Measurements from ENCODE around the gene NPPB. TPM values are rescaled to one million over a fixed set of nuclear protein-coding genes. Genes with fewer than 3 reads are reported as not detected.

NPPB gene
- total RNA-seq, 1 experiment from 2014 or later, result 0.35 TPM

DNA sequence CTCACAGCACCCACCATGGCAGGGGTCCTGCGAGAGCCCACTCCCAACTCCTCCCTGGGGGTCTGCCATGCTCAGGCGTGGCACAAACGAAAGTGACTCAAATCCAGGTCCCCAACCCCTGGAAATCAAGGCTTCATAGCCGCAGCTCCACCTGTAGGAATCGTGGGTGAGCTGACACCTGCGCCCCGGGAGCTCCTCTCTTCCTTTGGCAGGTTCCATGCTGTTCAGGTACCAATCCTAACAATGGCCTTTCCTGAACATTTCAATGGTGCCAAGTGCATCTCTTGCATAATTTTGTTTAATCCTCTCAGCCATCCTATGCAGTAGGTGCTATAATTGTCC, 28.9 kb upstream of the NPPB start:
- no peak overlapping the region; a peak in 1 of 7 replicates for H3K27ac Mint-ChIP-seq
- Histone ChIP-seq H4K91ac (ENCODE audit: insufficient read length, low read depth, low read length) (no peak overlapping the region), H3K9me3 (ENCODE audit: control insufficient read depth, low read depth, low read length) (no peaks in the 10 kb centered on the region), H2BK20ac (ENCODE audit: low read depth, low read length, poor library complexity, severe bottlenecking) (no peak overlapping the region), H3K18ac (ENCODE audit: insufficient read length, low read depth, low read length) (no peak overlapping the region), H3T11ph (ENCODE audit: low read length) (no peak overlapping the region), H3K79me1 (ENCODE audit: insufficient read depth, low read depth, low read length, poor library complexity, severe bottlenecking) (no peaks in the 10 kb centered on the region), H3K23me2 (ENCODE audit: insufficient read length, low read depth, low read length, poor library complexity, severe bottlenecking) (no peaks in the 10 kb centered on the region), H2BK5ac (ENCODE audit: insufficient read length, low read length) (no peak overlapping the region), H2AK5ac (ENCODE audit: insufficient read length, low read length) (no peak overlapping the region), H3K23ac (ENCODE audit: insufficient read length, low read depth, low read length) (no peak overlapping the region), H3K56ac (ENCODE audit: insufficient read length, low read depth, low read length) (peak overlapping the region; percentile 55), H3K9ac (ENCODE audit: extremely low read depth, insufficient read length, low read length) (no peak overlapping the region), H2BK120ac (ENCODE audit: low read depth, low read length, poor library complexity, severe bottlenecking) (no peak overlapping the region), H4K20me1 (ENCODE audit: control insufficient read depth, insufficient read depth, insufficient read length) (no peaks in the 10 kb centered on the region), H4K8ac (replicated peaks; ENCODE audit: insufficient read length, low read depth, low read length) (no peak overlapping the region), H4K5ac (ENCODE audit: insufficient read length, low read depth, low read length) (no peak overlapping the region), H2BK15ac (ENCODE audit: low read depth, low read length) (no peak overlapping the region), H3K4me2 (ENCODE audit: insufficient read depth, insufficient read length, low read length) (no peak overlapping the region), H3K27ac (ENCODE audit: insufficient read length, low read depth, low read length) (no peak overlapping the region), H3K4ac (ENCODE audit: low read depth, low read length) (no peak overlapping the region), H2AFZ (ENCODE audit: low read length) (no peak overlapping the region), H2BK12ac (ENCODE audit: insufficient read length, low read depth, low read length) (no peak overlapping the region), H3K4me1 (ENCODE audit: insufficient read depth, low read length) (peaks cover 2% of the 10 kb centered on the region; the same call in 1 of the 2 replicates), H3K79me2 (ENCODE audit: insufficient read depth, low read length) (no peaks in the 10 kb centered on the region), H3K14ac (ENCODE audit: insufficient read depth, low read length) (no peak overlapping the region), H3K27me3 (ENCODE audit: insufficient read depth, low read length) (no peaks in the 10 kb centered on the region)
- no peak overlapping the region for H3K4me3 Mint-ChIP-seq
- WGBS (ENCODE audit: extremely low coverage, insufficient read length, low lambda C conversion rate), result no CpG with 5 or more reads among the region's 7 CpGs
- H3K36me3 Mint-ChIP-seq (ENCODE audit: insufficient read depth in 1 of 3, low read depth in 3 of 3), result no peaks in the 10 kb centered on the region
- H3K4me1 Mint-ChIP-seq, result peaks cover 10 to 23% of the 10 kb centered on the region in 2 experiments
- no peak for DNase-seq
- TF ChIP-seq, protein P1, sequence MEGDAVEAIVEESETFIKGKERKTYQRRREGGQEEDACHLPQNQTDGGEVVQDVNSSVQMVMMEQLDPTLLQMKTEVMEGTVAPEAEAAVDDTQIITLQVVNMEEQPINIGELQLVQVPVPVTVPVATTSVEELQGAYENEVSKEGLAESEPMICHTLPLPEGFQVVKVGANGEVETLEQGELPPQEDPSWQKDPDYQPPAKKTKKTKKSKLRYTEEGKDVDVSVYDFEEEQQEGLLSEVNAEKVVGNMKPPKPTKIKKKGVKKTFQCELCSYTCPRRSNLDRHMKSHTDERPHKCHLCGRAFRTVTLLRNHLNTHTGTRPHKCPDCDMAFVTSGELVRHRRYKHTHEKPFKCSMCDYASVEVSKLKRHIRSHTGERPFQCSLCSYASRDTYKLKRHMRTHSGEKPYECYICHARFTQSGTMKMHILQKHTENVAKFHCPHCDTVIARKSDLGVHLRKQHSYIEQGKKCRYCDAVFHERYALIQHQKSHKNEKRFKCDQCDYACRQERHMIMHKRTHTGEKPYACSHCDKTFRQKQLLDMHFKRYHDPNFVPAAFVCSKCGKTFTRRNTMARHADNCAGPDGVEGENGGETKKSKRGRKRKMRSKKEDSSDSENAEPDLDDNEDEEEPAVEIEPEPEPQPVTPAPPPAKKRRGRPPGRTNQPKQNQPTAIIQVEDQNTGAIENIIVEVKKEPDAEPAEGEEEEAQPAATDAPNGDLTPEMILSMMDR (conservative IDR thresholded peaks at IDR 0.05), result peak; percentile 24; the same call in 1 of the 3 replicates
- no peaks in the 10 kb centered on the region for H3K27me3 Mint-ChIP-seq (ENCODE audit: low read depth)
- no peaks in the 10 kb centered on the region for H3K9me3 Mint-ChIP-seq
